NCI-H748 treated with DMSO at 0.1 percent for 48 hours (cell line): ENCODE measurements around the gene RMND5A.
"Not testable (repeated sequence)": the region's sequence is repeated elsewhere in the genome, so short reads cannot be mapped to it uniquely, and the experiment has no call there.

ENCODE experiments used
- DNase-seq: peaks from one replicate; lab custom pipeline; 2025; lab: John Stamatoyannopoulos, UW

RMND5A gene

GRCh38 chr2:86719637-86720539 is at the start of gene RMND5A:
Gene RMND5A (plus strand): TSS chr2:86720291. CDS start chr2:86720668, 377 bp downstream.
- peak; percentile 39 for DNase-seq

- no peak for DNase-seq
Observed at GRCh38 chr2:86671337-86671981, 48.6 kb upstream of the RMND5A start.

GRCh38 chr2:86672027-86672545 is 48.0 kb upstream of the RMND5A start:
- no peak for DNase-seq

GRCh38 chr2:86673011-86673410 is 47.1 kb upstream of the RMND5A start:
- no peak for DNase-seq

- no peak for DNase-seq
Observed at GRCh38 chr2:86673986-86674670, 46.0 kb upstream of the RMND5A start.

GRCh38 chr2:86675104-86675503 is 45.0 kb upstream of the RMND5A start:
- no peak for DNase-seq

- no peak for DNase-seq
Observed at GRCh38 chr2:86675511-86676015, 44.5 kb upstream of the RMND5A start.

- no peak for DNase-seq
Observed at GRCh38 chr2:86677816-86678215, 42.3 kb upstream of the RMND5A start.

GRCh38 chr2:86679036-86679435 is 41.1 kb upstream of the RMND5A start:
- DNase-seq: no peak

GRCh38 chr2:86685351-86685750 is 34.7 kb upstream of the RMND5A start:
- no peak for DNase-seq

GRCh38 chr2:86686460-86686859 is 33.6 kb upstream of the RMND5A start:
- DNase-seq: no peak

- no peak for DNase-seq
Observed at GRCh38 chr2:86686905-86687304, 33.2 kb upstream of the RMND5A start.

GRCh38 chr2:86695053-86695691 is 24.9 kb upstream of the RMND5A start:
- DNase-seq: no peak

GRCh38 chr2:86697551-86698104 is 22.5 kb upstream of the RMND5A start:
- no peak for DNase-seq

- no peak for DNase-seq
Observed at GRCh38 chr2:86700690-86701089, 19.4 kb upstream of the RMND5A start.

GRCh38 chr2:86703704-86704361 is 16.3 kb upstream of the RMND5A start:
- DNase-seq: peak; percentile 9

GRCh38 chr2:86704459-86704971 is 15.6 kb upstream of the RMND5A start:
- DNase-seq: no peak

- no peak for DNase-seq
Observed at GRCh38 chr2:86706220-86706619, 13.9 kb upstream of the RMND5A start.

GRCh38 chr2:86706935-86707334 is 13.2 kb upstream of the RMND5A start:
- no peak for DNase-seq

- DNase-seq: not testable (repeated sequence)
Observed at GRCh38 chr2:86708126-86708525, 12.0 kb upstream of the RMND5A start.
